ENCODE data around the gene ITGAE.

The ITGAE gene

DNA sequence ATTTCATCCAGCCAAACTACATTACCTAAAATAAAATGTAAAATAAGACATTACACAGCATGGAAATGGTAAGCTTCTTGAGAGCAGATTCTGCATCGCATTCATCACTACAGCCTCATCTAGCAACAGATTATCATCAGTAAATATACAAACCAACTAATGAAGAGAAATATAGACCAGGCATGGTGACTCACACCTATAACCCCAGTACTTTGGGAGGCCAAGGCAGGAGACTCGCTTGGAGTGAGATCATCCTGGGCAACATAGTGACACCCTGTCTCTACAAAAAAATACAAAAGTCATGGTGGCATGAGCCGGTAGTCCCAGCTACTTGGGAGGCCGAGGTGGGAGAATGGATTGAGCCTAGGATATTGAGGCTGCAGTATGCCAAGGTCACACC, 25.2 kb upstream of the ITGAE start:
- no peak for ATAC-seq
- TF ChIP-seq ZC3H10 (CRISPR knock-in tag; IDR thresholded peaks at IDR 0.05) (no peak), GLIS3 (CRISPR knock-in tag; IDR thresholded peaks at IDR 0.05) (no peak), ZNF565 (CRISPR knock-in tag; conservative IDR thresholded peaks at IDR 0.05; ENCODE audit: low read depth) (no peak), CSDC2 (CRISPR knock-in tag; IDR thresholded peaks at IDR 0.05) (no peak), ISL1 (CRISPR knock-in tag; IDR thresholded peaks at IDR 0.05) (no peak), ZFP30 (CRISPR knock-in tag; IDR thresholded peaks at IDR 0.05) (no peak), TOX (CRISPR knock-in tag; IDR thresholded peaks at IDR 0.05; ENCODE audit: borderline replicate concordance) (no peak), ZNF70 (CRISPR knock-in tag; IDR thresholded peaks at IDR 0.05) (no peak), ESRRG (CRISPR knock-in tag; IDR thresholded peaks at IDR 0.05) (no peak), BACH2 (CRISPR knock-in tag; IDR thresholded peaks at IDR 0.05; ENCODE audit: borderline replicate concordance) (no peak), OSR1 (CRISPR knock-in tag; IDR thresholded peaks at IDR 0.05) (no peak), SNAI2 (CRISPR knock-in tag; IDR thresholded peaks at IDR 0.05) (no peak), PPARA (CRISPR knock-in tag; IDR thresholded peaks at IDR 0.05; ENCODE audit: borderline replicate concordance) (no peak), ARNTL (CRISPR knock-in tag; IDR thresholded peaks at IDR 0.05; ENCODE audit: borderline replicate concordance, low read depth) (no peak), ZFP3 (CRISPR knock-in tag; IDR thresholded peaks at IDR 0.05) (no peak)
- TF ChIP-seq, protein P1, sequence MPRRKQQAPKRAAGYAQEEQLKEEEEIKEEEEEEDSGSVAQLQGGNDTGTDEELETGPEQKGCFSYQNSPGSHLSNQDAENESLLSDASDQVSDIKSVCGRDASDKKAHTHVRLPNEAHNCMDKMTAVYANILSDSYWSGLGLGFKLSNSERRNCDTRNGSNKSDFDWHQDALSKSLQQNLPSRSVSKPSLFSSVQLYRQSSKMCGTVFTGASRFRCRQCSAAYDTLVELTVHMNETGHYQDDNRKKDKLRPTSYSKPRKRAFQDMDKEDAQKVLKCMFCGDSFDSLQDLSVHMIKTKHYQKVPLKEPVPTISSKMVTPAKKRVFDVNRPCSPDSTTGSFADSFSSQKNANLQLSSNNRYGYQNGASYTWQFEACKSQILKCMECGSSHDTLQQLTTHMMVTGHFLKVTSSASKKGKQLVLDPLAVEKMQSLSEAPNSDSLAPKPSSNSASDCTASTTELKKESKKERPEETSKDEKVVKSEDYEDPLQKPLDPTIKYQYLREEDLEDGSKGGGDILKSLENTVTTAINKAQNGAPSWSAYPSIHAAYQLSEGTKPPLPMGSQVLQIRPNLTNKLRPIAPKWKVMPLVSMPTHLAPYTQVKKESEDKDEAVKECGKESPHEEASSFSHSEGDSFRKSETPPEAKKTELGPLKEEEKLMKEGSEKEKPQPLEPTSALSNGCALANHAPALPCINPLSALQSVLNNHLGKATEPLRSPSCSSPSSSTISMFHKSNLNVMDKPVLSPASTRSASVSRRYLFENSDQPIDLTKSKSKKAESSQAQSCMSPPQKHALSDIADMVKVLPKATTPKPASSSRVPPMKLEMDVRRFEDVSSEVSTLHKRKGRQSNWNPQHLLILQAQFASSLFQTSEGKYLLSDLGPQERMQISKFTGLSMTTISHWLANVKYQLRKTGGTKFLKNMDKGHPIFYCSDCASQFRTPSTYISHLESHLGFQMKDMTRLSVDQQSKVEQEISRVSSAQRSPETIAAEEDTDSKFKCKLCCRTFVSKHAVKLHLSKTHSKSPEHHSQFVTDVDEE (CRISPR knock-in tag; IDR thresholded peaks at IDR 0.05): no peak
- TF ChIP-seq, protein P2, sequence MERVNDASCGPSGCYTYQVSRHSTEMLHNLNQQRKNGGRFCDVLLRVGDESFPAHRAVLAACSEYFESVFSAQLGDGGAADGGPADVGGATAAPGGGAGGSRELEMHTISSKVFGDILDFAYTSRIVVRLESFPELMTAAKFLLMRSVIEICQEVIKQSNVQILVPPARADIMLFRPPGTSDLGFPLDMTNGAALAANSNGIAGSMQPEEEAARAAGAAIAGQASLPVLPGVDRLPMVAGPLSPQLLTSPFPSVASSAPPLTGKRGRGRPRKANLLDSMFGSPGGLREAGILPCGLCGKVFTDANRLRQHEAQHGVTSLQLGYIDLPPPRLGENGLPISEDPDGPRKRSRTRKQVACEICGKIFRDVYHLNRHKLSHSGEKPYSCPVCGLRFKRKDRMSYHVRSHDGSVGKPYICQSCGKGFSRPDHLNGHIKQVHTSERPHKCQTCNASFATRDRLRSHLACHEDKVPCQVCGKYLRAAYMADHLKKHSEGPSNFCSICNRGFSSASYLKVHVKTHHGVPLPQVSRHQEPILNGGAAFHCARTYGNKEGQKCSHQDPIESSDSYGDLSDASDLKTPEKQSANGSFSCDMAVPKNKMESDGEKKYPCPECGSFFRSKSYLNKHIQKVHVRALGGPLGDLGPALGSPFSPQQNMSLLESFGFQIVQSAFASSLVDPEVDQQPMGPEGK (CRISPR knock-in tag; IDR thresholded peaks at IDR 0.05; ENCODE audit: borderline replicate concordance): no peak
- TF ChIP-seq, protein P3, sequence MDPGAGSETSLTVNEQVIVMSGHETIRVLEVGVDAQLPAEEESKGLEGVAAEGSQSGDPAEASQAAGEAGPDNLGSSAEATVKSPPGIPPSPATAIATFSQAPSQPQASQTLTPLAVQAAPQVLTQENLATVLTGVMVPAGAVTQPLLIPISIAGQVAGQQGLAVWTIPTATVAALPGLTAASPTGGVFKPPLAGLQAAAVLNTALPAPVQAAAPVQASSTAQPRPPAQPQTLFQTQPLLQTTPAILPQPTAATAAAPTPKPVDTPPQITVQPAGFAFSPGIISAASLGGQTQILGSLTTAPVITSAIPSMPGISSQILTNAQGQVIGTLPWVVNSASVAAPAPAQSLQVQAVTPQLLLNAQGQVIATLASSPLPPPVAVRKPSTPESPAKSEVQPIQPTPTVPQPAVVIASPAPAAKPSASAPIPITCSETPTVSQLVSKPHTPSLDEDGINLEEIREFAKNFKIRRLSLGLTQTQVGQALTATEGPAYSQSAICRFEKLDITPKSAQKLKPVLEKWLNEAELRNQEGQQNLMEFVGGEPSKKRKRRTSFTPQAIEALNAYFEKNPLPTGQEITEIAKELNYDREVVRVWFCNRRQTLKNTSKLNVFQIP (CRISPR knock-in tag; IDR thresholded peaks at IDR 0.05; ENCODE audit: borderline replicate concordance, low read depth): no peak
- TF ChIP-seq, protein P4, sequence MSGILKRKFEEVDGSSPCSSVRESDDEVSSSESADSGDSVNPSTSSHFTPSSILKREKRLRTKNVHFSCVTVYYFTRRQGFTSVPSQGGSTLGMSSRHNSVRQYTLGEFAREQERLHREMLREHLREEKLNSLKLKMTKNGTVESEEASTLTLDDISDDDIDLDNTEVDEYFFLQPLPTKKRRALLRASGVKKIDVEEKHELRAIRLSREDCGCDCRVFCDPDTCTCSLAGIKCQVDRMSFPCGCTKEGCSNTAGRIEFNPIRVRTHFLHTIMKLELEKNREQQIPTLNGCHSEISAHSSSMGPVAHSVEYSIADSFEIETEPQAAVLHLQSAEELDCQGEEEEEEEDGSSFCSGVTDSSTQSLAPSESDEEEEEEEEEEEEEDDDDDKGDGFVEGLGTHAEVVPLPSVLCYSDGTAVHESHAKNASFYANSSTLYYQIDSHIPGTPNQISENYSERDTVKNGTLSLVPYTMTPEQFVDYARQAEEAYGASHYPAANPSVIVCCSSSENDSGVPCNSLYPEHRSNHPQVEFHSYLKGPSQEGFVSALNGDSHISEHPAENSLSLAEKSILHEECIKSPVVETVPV (CRISPR knock-in tag; IDR thresholded peaks at IDR 0.05): no peak
- TF ChIP-seq, protein P5, sequence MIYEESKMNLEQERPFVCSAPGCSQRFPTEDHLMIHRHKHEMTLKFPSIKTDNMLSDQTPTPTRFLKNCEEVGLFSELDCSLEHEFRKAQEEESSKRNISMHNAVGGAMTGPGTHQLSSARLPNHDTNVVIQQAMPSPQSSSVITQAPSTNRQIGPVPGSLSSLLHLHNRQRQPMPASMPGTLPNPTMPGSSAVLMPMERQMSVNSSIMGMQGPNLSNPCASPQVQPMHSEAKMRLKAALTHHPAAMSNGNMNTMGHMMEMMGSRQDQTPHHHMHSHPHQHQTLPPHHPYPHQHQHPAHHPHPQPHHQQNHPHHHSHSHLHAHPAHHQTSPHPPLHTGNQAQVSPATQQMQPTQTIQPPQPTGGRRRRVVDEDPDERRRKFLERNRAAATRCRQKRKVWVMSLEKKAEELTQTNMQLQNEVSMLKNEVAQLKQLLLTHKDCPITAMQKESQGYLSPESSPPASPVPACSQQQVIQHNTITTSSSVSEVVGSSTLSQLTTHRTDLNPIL (CRISPR knock-in tag; IDR thresholded peaks at IDR 0.05; ENCODE audit: low read depth): no peak

DNA sequence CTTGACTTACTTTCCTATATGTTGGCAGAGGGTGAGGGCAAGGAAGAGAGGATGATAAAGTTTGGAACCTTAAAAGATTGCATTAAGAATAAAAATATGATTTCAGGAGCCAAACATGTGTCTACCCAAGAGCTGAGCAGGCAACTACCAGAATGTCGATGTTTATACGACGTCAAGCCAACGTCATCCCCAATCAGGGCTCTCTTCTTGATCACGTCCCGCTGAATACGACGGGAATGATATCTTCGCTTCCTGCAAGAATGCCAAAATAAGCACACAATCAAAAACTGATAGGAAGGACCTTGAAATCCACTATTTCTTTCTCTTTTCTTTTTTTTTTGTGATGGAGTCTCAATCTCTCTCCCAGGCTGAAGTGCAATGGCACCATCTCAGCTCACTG, 20.1 kb upstream of the ITGAE start:
- no peak for ATAC-seq
- TF ChIP-seq ZNF8 (CRISPR knock-in tag; IDR thresholded peaks at IDR 0.05) (no peak), ZC3H10 (CRISPR knock-in tag; IDR thresholded peaks at IDR 0.05) (no peak), ZNF70 (CRISPR knock-in tag; IDR thresholded peaks at IDR 0.05) (no peak), TCF4 (CRISPR knock-in tag; IDR thresholded peaks at IDR 0.05; ENCODE audit: borderline replicate concordance) (no peak), PPARA (CRISPR knock-in tag; IDR thresholded peaks at IDR 0.05; ENCODE audit: borderline replicate concordance) (no peak), OSR1 (CRISPR knock-in tag; IDR thresholded peaks at IDR 0.05) (no peak)

DNA sequence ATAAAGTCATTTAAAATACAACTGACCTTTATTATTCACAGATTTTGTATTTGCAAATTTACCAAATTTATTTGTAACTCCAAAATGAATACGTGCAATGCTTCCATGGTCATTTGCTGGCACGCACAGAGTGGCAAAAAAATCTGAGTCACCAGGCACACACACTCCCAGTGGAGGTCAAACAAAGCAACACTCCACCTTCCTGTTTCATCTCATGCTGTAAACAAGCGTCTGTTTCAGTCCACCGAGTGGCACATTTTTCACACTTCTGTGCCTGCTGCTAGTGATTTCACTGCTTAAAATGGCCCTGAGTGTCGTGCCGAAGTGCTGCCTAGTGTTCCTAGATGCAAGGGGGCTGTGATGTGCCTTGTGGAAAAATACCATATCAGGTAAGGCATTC, 17.8 kb upstream of the ITGAE start:
- no peak for ATAC-seq
- TF ChIP-seq ZC3H10 (CRISPR knock-in tag; IDR thresholded peaks at IDR 0.05) (no peak), RARB (CRISPR knock-in tag; IDR thresholded peaks at IDR 0.05) (no peak)
- TF ChIP-seq, protein P5 (CRISPR knock-in tag; IDR thresholded peaks at IDR 0.05; ENCODE audit: low read depth): no peak
